Transverse colon (tissue), 4 donors: ENCODE results near the gene SMAD3. TPM values are rescaled to one million over a fixed set of nuclear protein-coding genes. Genes with fewer than 3 reads are reported as not detected.
A peak's percentile ranks its signal among the peaks of the same experiment; 100 is the strongest.

Source experiments
- DNase-seq: peaks from one replicate; pipeline ENCODE4 v3.0.0-alpha.2; 2019
- H3K27ac ChIP-seq, 4 donors: fragments of 200-600 bp; sonication (generic); 2 replicates each; pipeline ENCODE4 v1.5.1; 2016 to 2018; ENCODE audit warnings: inconsistent platforms in 4 of 4
- H3K27me3 ChIP-seq: fragments of 200-600 bp; sonication (generic); 2 replicates; pipeline ENCODE4 v1.5.1; 2017; ENCODE audit warnings: inconsistent platforms
- H3K36me3 ChIP-seq, 4 donors: fragments of 200-600 bp; sonication (generic); 2 replicates each; pipeline ENCODE4 v1.5.1; 2017 to 2019; ENCODE audit warnings: inconsistent platforms in 4 of 4
- H3K4me1 ChIP-seq, 4 donors: fragments of 200-600 bp; sonication (generic); 2 replicates each; pipeline ENCODE4 v1.5.1; 2017 to 2020; ENCODE audit warnings: inconsistent platforms in 4 of 4
- H3K4me3 ChIP-seq, 4 donors: fragments of 200-600 bp; sonication (generic); 1 replicate in 1 of 4; 2 replicates in 3 of 4; pipeline versions ENCODE4 v1.5.1 to v1.6.1; 2017 to 2019; ENCODE audit warnings: inconsistent platforms in 4 of 4
- H3K9me3 ChIP-seq, 2 donors: fragments of 200-600 bp; sonication (generic); 2 replicates each; pipeline ENCODE4 v1.5.1; 2017 to 2019; ENCODE audit warnings: inconsistent platforms in 2 of 2
- CTCF ChIP-seq, 5 experiments: fragments of 200-600 bp in 3 of 5; fragments of 450-650 bp in 2 of 5; sonication (generic) in 3 of 5; IDR thresholded peaks; 1 replicate in 2 of 5; 2 replicates in 3 of 5; pipeline ENCODE4 v1.5.1; 2016 to 2017; ENCODE audit warnings: antibody characterized with exemption in 5 of 5, inconsistent platforms in 3 of 5, mild to moderate bottlenecking in 2 of 5, moderate library complexity in 1 of 5
- EP300 ChIP-seq: sonication (generic); formaldehyde crosslinking; IDR thresholded peaks from one replicate; pipeline ENCODE4 v1.6.1; 2017; ENCODE audit warnings: antibody characterized with exemption, low read depth
- POLR2A ChIP-seq: fragments of 450-650 bp; IDR thresholded peaks from one replicate; pipeline ENCODE4 v1.6.1; 2016; ENCODE audit warnings: antibody characterized with exemption, mild to moderate bottlenecking, moderate library complexity
- POLR2AphosphoS5 ChIP-seq, 3 donors: sonication (generic); formaldehyde crosslinking; IDR thresholded peaks; one replicate each; pipeline ENCODE4 v1.6.1; 2016; ENCODE audit warnings: antibody characterized with exemption in 3 of 3
- WGBS, 2 donors: methylation state at CpG; one replicate each; pipeline ENCODE4 v1.1.5; 2018; ENCODE audit warnings: low coverage in 1 of 2; 5-methylcytosine and 5-hydroxymethylcytosine counted together
- in situ Hi-C, 4 donors: fragments of 200-750 bp; cut with MboI; loops; one replicate each; pipeline versions ENCODE4 v1.15.0 to v1.15.1; 2017; ENCODE audit warnings: low sequenced_read_pairs in 3 of 4, low pct_ligation_motif_present in 1 of 4, low pct_unique_long_range_greater_than_20kb in 1 of 4
- intact Hi-C: fragments of 100-400 bp; cut with DNase I; formaldehyde crosslinking; loops from one replicate; pipeline ENCODE4 v1.15.1; 2023; ENCODE audit warnings: low total_unique reads
- total RNA-seq, 4 donors: library from RNA; depleted of rRNA; stranded (reverse); fragments of >200 nt; gene quantifications; one replicate each; pipeline ENCODE4 v1.1.0, GENCODE V29; 2016

SMAD3 gene
- total RNA-seq, 4 donors from 2014 or later, result 30.9 to 65.1 (median 57.0) TPM

- H3K27me3 ChIP-seq, result no peaks in the 10 kb centered on the region
- in situ Hi-C loops, result no loop called here
- H3K9me3 ChIP-seq, result no peaks in the 10 kb centered on the region
- peak overlapping the region; percentile 60 to 73 (median 68) for H3K27ac ChIP-seq
- H3K36me3 ChIP-seq, result no peaks in the 10 kb centered on the region
- DNase-seq, result no peak
- 77% methylated on average over 8 of the region's 8 CpGs; no CpG with 5 or more reads in 1 of the 2 donors for WGBS, 2 donors
- H3K4me1 ChIP-seq, result peaks cover 17 to 53% (median 25%) of the 10 kb centered on the region in 4 donors
- TF ChIP-seq CTCF (IDR thresholded peaks at IDR 0.05) (no peak), POLR2AphosphoS5 (IDR thresholded peaks at IDR 0.05) (no peak), POLR2A (no peak), EP300 (no peak)
- no peak overlapping the region for H3K4me3 ChIP-seq
- intact Hi-C loops, result no loop called here
Measured at GRCh38 chr15:67098768-67099282, 33.4 kb downstream of the SMAD3 start.

GRCh38 chr15:67100124-67100791 is 34.9 kb downstream of the SMAD3 start:
- 39 to 75% methylated on average over 2 to 5 of the region's 5 CpGs for WGBS, 2 donors
- no peak for DNase-seq
- intact Hi-C loops (no loop called here), in situ Hi-C loops (no loop called here)
- Histone ChIP-seq H3K27me3 (no peaks in the 10 kb centered on the region), H3K4me3 (no peak overlapping the region), H3K36me3 (no peaks in the 10 kb centered on the region), H3K27ac (peak overlapping the region in 1 of 4 donors; percentile 19), H3K4me1 (peaks cover 28 to 67% (median 37%) of the 10 kb centered on the region in 4 donors), H3K9me3 (no peaks in the 10 kb centered on the region)
- no peak for TF ChIP-seq POLR2A
- TF ChIP-seq POLR2AphosphoS5 (IDR thresholded peaks at IDR 0.05), result no peak
- no peak for TF ChIP-seq EP300
- TF ChIP-seq CTCF (IDR thresholded peaks at IDR 0.05), result no peak

- intact Hi-C loops, result no loop called here
- DNase-seq, result no peak
- in situ Hi-C loops, result no loop called here
- Histone ChIP-seq H3K4me1 (peaks cover 34 to 74% (median 45%) of the 10 kb centered on the region in 4 donors), H3K4me3 (no peak overlapping the region), H3K9me3 (no peaks in the 10 kb centered on the region), H3K36me3 (no peaks in the 10 kb centered on the region), H3K27me3 (no peaks in the 10 kb centered on the region), H3K27ac (peak overlapping the region; percentile 18 to 33 (median 26))
- no peak for TF ChIP-seq POLR2A
- no peak for TF ChIP-seq EP300
- no peak for TF ChIP-seq CTCF (IDR thresholded peaks at IDR 0.05)
- TF ChIP-seq POLR2AphosphoS5 (IDR thresholded peaks at IDR 0.05), result no peak
- WGBS, 2 donors, result 67 to 75% methylated on average over 2 to 7 of the region's 7 CpGs
Measured at GRCh38 chr15:67100801-67101581, 35.6 kb downstream of the SMAD3 start.

- peak overlapping the region; percentile 18 to 32 (median 25) for H3K27ac ChIP-seq
- H3K9me3 ChIP-seq, result no peaks in the 10 kb centered on the region
- no peak for DNase-seq
- intact Hi-C loops (no loop called here), in situ Hi-C loops (no loop called here)
- H3K4me3 ChIP-seq, result no peak overlapping the region
- no peaks in the 10 kb centered on the region for H3K27me3 ChIP-seq
- TF ChIP-seq POLR2AphosphoS5 (IDR thresholded peaks at IDR 0.05) (no peak), EP300 (no peak), POLR2A (no peak), CTCF (IDR thresholded peaks at IDR 0.05) (no peak)
- H3K36me3 ChIP-seq, result no peaks in the 10 kb centered on the region
- H3K4me1 ChIP-seq, result peaks cover 43 to 84% (median 54%) of the 10 kb centered on the region in 4 donors
- WGBS, 2 donors, result 52 to 60% methylated on average over 5 to 8 of the region's 8 CpGs
Measured at GRCh38 chr15:67101911-67102598, 36.7 kb downstream of the SMAD3 start.
